GM19438 (cell line): Measurements from ENCODE around the gene CDK5RAP1.

Experiments used
- ATAC-seq: cut with Tn5 transposase; IDR thresholded peaks from one replicate; pipeline ENCODE4 v1.9.1; 2021; ENCODE audit warnings: low read depth; ENCODE audit not compliant: unreplicated experiment

The CDK5RAP1 gene

DNA sequence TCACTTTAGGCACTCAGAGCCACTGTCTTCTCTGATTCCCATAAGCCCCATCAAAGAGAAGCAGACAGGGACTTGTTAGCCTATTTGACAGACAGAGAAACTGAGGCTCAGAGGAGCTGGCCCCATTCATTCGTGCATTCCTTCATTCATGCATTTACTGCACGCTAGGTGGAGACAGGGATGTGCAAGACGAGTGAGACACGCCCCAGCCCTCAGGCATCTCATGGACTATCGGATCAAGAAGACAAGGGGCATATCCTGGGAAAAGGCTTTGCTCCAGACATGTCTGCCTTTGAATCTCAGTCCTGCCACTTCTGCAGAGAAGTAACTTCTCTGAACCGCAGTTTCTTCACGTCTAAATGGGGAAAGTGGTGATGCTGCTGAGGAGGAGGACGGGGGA is 64.2 kb downstream of the CDK5RAP1 start:
- no peak for ATAC-seq

DNA sequence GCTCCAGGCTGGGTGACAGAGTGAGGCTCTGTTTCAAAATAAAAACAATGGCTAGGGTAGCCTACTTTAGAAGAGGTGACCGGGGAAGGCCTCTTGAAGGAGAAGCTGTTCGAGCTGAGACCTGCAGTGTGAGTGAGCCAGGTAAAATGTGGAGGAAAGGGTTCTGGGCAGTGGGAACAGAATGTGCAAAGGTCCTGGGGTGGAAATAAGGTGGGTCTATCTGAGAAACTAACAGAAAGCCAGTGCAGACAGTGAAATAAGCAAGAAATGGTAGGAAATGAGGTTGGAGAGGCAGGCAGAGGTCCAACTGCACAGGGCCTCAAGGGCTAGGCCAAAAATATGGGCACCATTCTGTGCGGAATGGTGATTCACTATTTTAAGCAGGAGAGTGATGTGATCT is 64.9 kb downstream of the CDK5RAP1 start:
- no peak for ATAC-seq

DNA sequence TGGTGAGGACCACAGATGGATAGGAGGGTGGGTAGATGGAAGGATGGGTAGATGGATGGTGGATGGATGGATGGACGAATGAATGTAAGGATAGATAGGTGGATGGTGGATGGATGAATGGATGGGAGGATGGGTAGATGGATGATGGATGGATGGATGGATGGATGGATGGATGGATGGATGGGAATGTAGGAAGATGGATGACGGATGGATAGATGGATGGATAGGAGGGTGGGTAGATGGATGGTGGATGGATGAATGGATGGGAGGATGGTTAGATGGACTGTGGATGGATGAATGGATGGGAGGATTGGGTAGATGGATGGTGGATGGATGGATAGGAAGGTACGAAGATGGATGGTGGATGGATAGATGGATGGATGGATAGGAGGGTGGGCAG is 67.2 kb downstream of the CDK5RAP1 start:
- ATAC-seq = no peak

DNA sequence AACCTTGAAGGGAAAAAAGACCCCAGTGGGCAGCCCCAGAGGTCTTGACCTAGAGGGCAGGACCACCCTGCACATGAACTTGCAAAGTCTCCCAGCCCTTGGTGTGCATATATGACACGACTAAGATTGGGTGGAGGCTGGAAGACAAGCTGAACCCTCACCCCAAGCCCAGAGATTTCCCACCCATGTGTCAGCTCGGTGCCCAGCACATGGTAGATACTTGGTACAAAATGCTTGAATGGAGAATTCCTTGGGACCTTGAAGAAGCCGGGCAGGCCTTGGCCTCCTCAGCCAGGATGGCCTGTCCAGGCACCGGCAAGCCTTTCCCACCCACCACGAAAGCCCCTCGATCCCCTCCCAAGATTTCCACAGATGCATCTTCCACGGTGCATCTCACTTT is 67.7 kb downstream of the CDK5RAP1 start:
- ATAC-seq = no peak

DNA sequence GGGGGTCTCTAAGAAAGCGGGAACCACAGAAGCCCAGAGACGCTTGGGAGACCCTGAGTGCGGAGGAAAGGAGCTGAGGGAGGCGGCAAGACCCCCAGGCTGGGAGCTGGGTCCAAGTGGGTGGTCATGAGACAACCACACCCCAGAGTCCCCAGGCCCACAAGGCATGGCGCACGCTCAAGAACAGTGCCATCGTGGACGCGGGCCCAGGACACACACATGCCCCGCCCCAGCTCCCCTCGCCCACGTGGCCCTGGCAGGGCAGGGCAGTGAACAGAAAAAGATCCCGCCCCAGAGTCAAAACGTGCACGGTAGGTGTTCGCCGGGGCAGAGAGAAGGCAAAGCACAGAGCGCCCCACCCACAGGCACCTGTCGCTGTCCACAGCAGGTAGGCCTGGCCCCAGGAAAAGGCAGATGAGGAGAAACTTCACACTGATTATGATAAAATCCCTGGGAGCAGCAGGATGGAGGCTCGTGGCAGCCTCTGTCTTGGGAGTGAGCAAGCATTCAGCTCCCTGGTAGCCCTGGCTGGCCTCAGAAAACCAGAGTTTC is 68.3 kb downstream of the CDK5RAP1 start:
- no peak for ATAC-seq

DNA sequence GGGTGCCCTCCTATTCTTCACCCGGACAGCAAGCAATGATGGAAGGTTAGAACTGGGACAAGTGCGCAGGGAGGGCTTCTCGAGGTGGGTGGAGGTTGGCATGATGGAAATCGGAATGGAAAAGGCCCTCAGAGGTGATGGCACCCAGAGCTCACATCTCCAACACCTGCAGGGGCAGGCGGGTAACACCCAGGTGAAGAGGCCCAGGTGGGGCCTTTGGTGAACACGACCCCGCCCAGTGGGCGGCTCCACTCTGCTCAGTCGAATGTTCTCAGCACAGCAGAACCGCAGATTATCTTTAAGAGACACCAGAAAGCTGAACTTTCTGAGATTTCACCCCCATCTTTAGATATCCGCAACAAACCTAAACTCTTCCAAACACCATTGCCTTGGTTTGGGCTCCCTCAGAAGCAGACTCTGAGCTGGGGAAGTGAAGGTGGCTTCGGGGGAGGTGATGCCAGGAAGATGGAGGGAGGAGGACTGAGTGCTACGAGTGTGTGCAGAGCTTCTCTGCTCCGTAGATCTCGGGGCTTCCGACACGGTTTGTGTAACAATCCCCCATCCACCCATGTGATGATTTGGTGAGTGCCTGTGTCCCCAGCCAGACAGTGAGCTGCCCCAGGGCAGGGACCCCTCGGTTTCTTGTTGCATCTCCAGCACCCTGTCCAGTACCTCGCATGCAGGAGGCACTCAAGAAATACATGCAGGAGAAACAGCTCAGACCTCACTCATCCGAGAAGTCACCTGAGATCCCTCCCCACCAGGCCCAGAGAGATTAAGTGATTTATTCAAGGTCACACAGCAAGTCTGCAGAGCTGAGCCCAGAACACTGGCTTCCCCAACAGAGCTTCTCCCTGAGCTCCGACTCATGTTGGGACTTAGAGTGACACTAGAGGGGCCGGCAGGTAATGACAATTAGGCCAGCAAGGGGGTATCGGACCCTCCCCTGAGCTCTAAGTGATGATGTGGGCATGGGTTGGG is 72.9 kb downstream of the CDK5RAP1 start:
- no peak for ATAC-seq

DNA sequence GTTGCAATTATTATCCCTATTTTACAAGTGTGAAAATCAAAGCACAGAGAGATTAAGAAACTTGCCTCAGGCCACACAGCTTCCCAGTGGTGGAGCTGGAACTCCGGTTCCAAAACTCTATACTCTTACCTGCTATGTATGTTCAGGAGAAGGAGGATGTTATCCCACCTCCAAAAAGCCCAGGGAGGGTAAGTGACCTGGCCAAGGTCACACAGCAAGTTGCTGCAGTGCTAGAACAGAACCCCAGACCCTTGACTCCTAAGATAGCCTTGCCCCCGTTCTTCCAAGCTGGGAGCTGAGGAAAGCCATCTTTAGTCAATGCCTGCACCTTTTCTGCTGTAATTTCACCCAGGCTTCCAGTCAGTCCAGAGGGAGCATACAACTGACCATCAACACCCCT is 76.0 kb downstream of the CDK5RAP1 start:
- no peak for ATAC-seq

DNA sequence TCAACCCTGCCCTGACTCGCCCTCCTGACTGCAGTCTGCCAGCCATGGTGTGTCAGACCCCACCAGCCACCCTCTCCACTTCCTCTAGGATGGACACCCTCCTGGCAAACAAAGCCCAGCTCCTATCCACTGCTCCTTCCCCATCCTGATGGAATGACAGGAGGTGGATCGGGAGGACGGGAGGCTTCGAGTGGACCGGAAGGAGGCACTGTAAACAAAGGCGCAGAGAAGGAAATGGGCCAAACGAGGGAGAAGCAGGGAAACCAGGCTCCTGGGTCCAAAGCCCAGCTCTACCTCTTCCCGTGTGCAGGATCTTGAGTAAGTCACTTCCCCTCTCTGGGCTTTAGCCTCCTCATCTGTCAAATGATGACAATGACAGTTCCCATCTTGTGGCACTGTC is 78.1 kb downstream of the CDK5RAP1 start:
- no peak for ATAC-seq

DNA sequence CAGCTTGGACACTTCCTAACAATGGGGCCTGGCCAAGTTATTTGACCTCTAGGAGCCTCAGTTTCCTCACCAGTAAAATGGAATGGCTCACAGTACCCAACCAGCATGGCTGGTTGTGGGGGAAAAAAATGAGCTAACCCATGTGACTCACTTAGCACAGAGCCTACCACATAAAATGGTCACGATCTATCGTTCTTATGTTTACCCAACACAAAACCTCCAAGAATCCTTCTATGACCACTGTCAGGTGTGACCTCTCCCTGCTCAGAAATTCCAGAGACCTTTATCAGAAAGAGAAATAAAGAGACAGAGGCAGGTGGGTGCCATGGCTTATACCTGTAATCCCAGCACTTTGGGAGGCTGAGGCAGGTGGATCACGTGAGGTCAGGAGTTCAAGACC is 78.9 kb downstream of the CDK5RAP1 start:
- no peak for ATAC-seq

DNA sequence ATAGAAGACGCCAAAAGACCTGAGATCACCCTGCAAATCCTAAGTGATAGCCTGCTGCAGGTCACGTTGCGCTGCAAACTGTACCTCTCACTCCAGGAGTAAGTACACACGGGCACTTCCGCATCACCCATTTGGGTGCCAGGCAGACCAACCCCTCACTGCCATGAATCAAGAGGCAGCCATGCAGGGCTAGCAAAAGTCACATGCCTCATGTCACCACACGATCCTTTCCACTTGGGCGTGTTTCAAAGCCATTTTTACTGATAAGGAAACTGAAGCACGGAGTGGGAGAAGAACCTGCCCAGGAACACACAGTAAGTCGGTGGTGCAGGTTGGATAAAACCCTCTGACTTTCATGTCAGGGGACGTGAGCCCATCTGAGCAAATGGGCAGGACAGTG is 81.3 kb downstream of the CDK5RAP1 start:
- ATAC-seq = no peak

DNA sequence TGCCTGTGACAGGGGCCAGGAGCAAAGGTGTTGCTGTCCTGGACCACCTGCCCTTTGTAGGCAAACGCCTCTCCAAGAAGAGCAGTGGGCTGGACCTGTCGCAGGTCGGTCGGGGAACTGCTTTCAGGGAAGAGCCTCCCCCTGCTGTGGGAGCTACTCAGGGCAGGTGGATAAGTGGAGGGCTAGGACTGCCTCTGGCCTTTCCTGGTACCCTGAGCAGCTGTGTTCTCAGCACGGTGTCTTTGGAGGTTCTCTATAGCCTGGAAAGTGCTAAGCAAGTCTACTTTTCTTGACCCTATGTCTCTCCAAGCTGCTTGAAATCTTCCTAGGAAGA is 83.3 kb downstream of the CDK5RAP1 start:
- no peak for ATAC-seq

DNA sequence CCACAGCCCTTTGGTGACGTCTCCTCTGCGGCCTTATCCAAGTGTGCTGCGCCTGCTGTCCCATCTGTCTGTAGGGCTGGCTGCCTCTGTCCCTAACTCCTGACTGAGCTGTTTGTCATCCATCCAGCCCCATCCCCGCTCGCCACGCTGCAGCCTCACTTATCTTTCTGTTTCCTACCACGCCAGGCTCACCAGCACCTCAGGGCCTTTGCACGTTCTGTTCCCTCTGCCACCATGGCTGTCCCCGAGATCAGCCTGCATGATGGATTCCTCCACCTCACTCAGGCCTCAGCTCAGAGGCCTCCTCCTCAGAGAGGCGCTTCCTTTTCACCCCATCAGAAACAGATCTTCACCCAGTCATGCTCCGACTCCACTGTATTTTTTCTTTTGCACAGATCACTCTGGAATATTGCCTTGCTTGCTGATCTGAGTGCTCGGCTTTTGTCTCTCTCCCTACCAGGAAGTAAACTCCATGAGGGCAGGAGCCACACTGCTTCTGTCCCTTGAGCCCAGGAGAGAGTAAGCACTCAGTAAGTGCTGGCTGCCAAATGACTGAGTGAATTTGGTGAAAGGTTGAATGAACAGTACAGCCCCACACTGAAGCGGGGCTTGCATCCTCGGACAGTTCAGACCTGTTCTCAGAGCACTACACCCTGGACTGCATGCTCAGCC is 83.8 kb downstream of the CDK5RAP1 start:
- ATAC-seq = no peak

DNA sequence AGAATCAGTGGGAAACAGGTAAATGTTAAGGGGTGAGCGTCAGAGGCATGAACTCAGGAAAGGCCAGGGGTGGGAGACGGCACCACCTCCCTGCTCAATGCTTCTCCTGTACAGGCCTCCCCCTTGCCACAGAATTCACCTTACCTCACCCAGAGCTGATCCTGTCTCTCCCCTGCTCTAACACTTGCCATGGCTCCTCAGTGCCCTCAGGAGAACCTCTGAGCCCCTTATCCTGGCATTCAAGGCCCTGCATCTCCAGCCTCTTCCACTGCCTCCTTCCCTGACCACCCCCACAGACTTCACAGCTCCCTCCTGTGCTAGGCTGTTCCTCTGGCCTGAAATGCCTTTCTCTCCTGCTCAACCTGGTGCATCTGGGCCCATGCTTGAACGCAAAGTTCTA is 84.4 kb downstream of the CDK5RAP1 start:
- ATAC-seq = no peak

DNA sequence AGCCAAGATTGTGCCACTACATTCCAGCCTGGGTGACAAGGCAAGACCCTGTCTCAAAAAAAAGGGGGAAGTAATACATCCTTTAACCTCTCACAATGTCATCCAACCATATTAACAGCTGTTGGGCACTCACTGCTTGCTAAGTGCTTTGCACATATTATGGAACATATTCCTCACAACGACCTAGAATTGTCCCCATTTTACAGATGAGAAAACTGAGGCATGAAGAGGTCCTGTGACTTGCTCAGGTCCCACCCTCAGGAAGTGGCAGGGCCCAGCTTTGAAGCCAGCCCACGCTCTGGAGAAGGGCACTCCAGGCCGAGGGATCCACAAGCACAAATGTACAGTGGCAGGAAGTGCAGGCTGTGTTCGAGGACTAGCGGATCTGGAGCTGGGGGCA is 85.0 kb downstream of the CDK5RAP1 start:
- ATAC-seq = no peak

DNA sequence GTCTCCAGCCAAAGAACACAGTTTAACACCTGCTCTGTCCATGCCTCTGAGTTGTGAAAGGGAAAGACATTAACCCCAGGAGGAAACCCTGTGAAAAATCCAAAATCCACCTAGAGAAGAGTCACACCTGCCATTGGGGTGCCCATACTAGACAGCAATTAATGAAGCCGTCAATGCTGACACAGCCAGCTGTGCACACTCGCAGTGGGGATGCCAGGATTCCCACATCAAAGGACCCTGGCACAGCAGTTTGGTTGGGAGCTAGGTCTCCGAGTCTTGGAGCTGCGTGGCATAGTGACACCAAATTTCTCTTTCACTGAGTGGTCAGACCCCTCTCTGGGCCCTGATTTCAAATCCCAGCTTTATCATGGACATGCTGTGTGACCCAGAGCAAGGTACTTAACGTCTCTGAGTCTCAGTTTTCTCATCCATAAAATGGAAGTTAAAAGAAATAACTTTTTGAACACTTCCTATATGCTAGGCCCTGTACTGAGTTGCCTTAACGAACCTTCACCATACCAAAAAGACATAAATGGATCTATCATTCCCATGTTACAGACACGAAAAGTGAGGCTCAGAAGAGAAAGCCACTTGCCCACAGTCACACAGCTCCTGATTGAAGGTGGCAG is 87.5 kb downstream of the CDK5RAP1 start:
- no peak for ATAC-seq

DNA sequence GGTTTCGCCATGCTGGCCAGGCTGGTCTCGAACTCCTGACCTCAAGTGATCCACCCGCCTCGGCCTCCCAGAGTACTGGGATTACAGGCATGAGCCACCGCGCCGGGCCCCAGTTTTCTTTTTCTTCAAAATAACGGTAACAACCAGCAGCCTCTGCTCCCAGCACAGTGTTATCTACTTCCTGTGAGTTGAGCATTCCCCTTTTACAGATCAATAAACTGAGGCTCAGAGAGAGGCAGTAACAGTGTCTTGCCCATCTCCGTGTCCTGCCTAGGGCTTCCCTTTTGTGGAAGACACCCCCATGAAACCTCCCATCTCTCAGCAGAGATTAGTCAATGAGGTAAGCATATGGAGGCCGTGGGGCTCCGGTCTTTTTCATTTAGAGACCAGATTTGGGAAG is 88.7 kb downstream of the CDK5RAP1 start:
- no peak for ATAC-seq

DNA sequence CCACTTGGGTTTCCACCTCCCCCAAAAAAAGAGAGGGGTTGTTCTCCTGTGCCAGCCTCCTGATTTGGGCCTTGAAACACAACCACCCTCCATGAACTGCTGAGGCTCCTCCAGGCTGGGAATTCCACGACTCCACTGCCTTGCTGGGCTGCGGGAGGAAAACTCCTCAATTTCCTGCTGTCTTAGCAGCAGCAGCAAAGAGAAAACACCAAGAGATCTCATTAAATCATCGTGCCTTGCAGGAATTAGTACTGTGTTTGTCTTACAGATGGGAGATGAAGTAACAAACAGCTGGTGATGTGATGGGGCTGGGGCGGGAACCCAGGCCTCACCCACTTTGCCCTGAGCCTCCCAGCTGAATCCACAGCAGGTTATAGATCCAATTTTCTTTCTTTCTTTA is 89.3 kb downstream of the CDK5RAP1 start:
- no peak for ATAC-seq

DNA sequence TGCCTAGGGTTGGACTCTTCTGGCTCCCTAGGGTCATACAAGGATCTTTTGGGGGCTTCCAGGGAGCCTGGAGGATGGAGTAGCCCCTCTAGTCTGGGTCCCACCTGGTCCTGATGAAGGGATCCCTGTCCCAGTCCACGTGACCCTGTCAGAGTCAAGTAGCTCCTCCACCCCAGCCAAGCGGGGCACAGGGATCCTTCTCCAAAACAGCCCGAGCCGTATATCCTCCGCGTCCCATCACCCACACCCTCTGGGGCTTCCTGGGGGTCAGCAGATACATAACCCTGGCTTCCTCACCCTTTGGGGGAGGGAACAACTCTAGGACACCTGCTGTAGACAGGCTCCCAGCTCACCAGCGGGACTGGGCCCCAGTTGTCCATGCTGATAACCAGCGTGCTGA is 90.3 kb downstream of the CDK5RAP1 start:
- ATAC-seq = no peak

DNA sequence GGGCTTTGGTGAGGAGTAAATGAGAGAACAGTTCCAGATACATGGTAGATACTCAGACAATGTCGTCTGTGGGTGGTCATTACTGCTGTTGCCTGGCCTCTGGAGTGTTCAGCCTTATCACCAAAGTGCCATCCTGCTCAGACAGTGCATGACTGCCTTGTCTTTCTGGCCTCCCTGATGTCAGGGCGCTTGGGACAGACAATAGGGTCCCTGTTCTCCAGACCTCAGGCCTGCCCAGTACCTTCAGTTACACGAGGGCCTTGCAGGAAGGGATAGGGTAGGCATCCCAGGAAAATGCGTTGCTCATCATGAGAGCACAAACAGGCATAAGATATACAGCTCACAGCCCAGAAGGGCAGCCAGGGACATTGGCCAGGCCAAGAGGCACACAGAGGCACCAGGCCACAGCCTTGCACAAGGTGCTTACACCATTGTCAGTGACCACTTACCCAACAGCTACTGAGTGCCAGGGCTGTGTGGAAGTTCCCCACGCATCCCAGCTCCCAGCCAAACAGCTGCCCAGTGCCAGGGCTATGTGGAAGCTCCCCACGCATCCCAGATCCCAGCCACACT is 90.9 kb downstream of the CDK5RAP1 start:
- no peak for ATAC-seq

DNA sequence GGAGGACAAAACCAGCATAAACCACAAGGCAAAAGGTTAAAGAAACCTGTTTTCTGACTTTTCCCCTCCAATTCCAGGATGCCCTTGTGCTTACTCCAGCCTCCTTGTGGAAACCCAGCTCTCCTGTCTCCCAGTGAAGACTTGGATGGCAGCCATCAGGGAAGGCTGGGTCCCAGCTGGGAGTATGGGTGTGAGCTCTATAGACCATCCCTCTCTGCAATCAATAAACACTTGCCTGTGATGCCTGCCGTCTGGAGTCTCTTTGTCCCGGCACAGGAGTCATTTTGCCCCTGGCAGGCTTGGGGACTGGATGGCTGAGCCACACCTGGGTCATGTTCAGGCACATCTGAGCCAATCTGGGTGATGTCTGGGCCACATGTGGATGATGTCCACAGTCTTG is 91.7 kb downstream of the CDK5RAP1 start:
- ATAC-seq = no peak
